ENCODE data around the gene TESK1.
A peak's percentile ranks its signal among the peaks of the same experiment; 100 is the strongest.

Gene TESK1

GRCh38 chr9:35658137-35658967, 53.3 kb downstream of the TESK1 start, which contains the start of gene CCDC107:
Gene CCDC107, plus strand, starts transcription at chr9:35658292. Its CDS starts 88 bp downstream, at chr9:35658380.
- H3K4me3 Mint-ChIP-seq: peak within 1 kb of the TSS; percentile 91
- peak; percentile 53 for ATAC-seq (replicated peaks; ENCODE audit: extremely low read depth, poor library complexity, severe bottlenecking)
- peak within 1 kb of the TSS; percentile 100 for H3K27ac Mint-ChIP-seq (ENCODE audit: low read depth)
- H3K4me1 Mint-ChIP-seq: peaks cover 66% of the 10 kb centered on the region
- peaks cover 44% of the 10 kb centered on the region for H3K36me3 Mint-ChIP-seq (ENCODE audit: insufficient read depth)
- peak; percentile 75 to 81 for DNase-seq (ENCODE audit: low spot score in 2 of 2)
- H3K9me3 Mint-ChIP-seq: no peaks in the 10 kb centered on the region
- no peaks in the 10 kb centered on the region for H3K27me3 Mint-ChIP-seq

- peaks cover 68% of the 10 kb centered on the region for H3K4me1 Mint-ChIP-seq
- no peak for ATAC-seq (replicated peaks; ENCODE audit: extremely low read depth, poor library complexity, severe bottlenecking)
- H3K27me3 Mint-ChIP-seq: no peaks in the 10 kb centered on the region
- H3K9me3 Mint-ChIP-seq: no peaks in the 10 kb centered on the region
- H3K27ac Mint-ChIP-seq (ENCODE audit: low read depth): peak overlapping the region; percentile 100
- no peak for DNase-seq (ENCODE audit: low spot score in 2 of 2)
- H3K4me3 Mint-ChIP-seq: peak overlapping the region; percentile 91
- H3K36me3 Mint-ChIP-seq (ENCODE audit: insufficient read depth): peaks cover 44% of the 10 kb centered on the region
These were observed 53.8 kb downstream of the TESK1 start for GRCh38 chr9:35658968-35659220.

- Mint-ChIP-seq H3K27me3 (no peaks in the 10 kb centered on the region), H3K27ac (ENCODE audit: low read depth) (peak overlapping the region; percentile 100), H3K4me3 (peak overlapping the region; percentile 91), H3K36me3 (ENCODE audit: insufficient read depth) (peaks cover 44% of the 10 kb centered on the region), H3K9me3 (no peaks in the 10 kb centered on the region), H3K4me1 (peaks cover 72% of the 10 kb centered on the region)
- no peak for DNase-seq (ENCODE audit: low spot score in 2 of 2)
- no peak for ATAC-seq (replicated peaks; ENCODE audit: extremely low read depth, poor library complexity, severe bottlenecking)
These were observed 54.3 kb downstream of the TESK1 start for GRCh38 chr9:35659340-35659739.

Measured in central memory CD8-positive, alpha-beta T cell (primary cell).